NCI-H187 (cell line): Measurements from ENCODE around the gene OTOP1.
"Not testable (repeated sequence)": the region's sequence is repeated elsewhere in the genome, so short reads cannot be mapped to it uniquely, and the experiment has no call there.

Source experiments
- DNase-seq, 2 experiments: peaks; one replicate each; lab custom pipeline; 2025; lab: John Stamatoyannopoulos, UW

OTOP1 gene, protein sequence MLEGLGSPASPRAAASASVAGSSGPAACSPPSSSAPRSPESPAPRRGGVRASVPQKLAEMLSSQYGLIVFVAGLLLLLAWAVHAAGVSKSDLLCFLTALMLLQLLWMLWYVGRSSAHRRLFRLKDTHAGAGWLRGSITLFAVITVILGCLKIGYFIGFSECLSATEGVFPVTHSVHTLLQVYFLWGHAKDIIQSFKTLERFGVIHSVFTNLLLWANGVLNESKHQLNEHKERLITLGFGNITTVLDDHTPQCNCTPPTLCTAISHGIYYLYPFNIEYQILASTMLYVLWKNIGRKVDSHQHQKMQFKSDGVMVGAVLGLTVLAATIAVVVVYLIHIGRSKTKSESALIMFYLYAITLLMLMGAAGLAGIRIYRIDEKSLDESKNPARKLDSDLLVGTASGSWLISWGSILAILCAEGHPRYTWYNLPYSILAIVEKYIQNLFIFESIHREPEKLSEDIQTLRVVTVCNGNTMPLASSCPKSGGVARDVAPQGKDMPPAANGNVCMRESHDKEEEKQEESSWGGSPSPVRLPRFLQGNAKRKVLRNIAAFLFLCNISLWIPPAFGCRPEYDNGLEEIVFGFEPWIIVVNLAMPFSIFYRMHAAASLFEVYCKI

DNA sequence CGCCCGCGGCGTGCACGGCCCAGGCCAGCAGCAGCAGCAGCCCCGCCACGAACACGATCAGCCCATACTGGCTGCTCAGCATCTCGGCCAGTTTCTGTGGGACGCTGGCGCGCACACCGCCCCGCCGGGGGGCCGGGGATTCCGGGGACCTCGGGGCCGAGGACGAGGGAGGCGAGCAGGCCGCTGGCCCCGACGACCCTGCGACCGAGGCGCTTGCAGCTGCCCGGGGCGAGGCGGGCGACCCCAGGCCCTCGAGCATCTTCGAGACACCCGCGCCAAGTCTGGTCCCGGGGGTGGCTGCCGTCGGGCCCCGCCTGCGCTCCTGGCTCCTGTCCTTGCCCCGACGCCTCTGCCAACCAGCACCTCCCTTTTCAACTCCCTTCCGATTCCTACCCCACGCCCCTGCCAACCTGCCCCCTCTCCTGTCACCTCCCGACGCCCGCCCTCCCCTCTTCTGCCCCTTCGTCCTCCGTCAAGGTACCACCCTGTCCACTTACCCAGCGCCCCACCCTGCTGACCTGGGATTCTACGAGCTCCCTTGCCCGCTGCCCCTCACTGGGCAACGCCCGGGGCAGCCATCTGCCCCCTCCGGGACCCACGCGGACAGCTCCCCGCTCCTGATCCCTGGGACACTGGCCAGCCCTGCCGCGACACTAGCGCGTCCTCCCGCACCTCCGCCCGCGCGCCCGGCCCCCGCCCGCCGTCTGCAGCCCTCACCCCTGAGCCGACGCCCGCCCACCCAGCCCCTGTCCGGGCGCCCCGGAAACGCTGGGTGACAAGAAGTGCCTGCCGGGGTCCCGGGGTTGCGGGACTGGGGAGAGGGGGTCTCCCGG lies at the start of gene OTOP1:
Gene OTOP1 (minus strand): TSS at position 324 of the 833 bp plus-strand sequence. CDS start 65 bp downstream, at position 259.
- DNase-seq = no peak

DNA sequence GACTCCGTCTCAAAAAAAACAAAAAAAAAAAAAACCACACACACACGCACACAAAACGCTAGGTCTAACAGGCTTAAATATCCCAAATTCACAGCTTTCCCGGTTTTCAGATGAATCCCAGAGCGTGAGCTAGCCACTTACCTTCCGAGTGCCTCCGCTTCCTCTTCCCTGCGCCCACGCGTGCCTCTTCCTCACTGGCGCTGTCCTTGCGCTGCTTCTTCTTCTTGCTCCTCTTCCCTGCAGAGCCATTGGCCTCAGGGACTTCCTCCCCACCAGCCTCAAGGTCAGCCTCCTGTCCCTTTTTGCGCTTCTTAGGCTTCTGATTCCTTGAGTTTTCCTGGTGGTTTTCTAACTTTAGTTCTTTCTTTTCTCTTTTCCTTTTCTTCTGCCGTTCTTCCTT lies 47.5 kb upstream of the OTOP1 start:
- no peak for DNase-seq

DNA sequence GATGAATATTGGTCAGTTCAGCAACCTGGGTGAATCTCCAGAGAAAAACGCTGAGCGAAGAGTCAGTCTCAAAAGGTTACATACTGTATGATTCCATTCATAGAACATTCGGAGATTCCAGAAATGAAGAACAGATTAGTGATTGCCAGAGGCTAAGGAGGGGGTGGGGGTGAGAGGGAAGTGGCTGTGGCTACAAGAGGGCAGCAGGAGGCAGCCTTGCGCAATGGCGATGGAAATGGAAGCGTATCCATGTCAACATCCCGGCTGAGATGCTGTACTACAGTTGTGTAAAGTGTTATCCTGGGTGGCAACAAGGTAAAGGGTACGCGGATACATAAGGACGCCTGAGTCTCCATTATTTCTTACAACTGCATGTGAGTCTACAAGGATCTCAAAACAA lies 45.2 kb upstream of the OTOP1 start:
- no peak for DNase-seq

DNA sequence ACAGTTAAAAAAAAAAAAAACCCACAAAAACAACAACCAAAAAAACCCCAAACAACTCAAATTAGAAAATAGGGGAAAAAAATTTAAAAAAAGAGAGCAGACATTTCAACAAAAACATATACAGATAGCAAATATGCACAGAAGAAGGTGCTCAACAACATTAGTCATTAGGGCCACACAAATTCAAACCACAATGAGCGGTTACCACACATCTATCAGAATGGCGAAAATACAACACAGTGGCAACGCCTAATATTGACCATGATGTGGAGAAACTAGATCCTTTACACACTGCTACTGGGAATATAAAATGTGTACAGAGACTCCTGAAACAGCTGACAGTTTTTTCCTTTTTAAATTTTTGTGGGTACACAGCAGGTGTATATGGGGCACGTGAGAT lies 43.8 kb upstream of the OTOP1 start:
- DNase-seq = no peak

DNA sequence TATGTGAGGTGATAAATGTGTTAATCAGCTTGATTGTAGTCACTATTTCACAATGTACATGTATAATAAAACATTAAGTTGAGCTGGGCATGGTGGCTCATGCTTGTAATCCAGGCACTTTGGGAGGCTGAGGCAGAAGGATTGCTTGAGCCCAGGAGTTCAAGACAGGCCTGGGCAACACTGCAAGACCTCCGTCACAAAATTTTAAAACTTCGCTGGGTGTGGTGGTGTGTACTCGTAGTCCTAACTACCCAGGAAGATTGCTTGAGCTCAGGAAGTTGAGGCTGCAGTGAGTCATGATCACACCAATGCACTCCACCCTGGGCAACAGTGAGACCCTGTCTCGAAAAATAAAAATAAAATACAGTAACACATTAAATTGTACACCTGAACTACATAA lies 43.1 kb upstream of the OTOP1 start:
- DNase-seq = no peak

DNA sequence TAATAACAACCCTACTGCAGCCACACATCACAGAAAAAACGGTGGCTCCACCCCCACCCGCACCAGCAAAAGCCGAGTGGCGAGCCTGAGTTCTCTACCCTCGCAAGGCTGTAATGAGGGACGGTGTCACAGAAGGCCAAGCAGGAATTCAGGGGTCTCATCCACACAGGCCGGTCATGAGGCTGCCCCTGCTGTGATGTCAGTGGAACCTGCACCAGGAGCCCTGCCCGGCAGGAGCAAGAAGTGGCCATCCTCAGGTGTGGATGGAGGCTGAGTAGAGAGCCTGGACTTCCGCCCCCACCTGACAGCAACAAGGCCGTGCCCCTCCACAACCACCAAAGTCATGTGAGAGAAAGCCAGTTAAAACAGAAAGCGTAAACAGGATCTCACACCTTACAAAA lies 42.6 kb upstream of the OTOP1 start:
- no peak for DNase-seq

DNA sequence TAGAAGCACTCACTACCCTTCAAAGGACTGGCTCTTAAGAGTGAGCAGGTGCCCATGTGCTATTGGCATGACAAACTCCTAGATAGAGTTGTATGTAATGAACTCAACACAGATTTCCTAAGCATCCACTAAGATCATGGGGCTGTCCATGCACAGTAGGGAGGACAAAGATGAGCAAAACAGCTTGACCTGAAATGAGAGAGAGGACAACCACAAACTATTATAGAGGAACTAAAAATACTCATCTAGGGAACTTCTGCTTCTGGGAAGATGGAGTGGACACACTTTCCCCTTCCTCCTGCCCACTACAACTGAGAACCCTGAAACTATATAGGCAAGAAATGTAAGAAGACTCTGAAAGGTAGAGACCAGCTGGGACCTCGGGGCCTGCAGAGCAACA lies 42.0 kb upstream of the OTOP1 start:
- DNase-seq = no peak

DNA sequence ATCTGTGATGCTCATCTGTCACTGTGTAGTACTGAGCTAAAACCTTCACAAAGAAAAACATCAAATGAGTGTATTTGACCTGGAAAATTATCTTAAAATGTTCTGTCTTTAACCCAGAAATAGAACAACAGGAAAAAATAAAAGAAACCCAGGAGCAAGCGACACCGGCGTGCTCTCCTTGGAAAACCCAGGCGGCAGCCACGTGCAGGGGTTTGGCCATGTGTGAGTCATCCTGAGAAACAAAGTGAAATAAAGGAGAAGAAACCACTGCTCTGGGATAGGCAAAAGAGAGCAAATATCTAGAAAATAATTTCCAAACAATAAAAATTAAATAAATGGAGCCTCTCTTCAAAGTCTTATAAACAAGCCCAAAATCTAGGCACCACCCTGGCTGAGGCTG lies 41.3 kb upstream of the OTOP1 start:
- DNase-seq = no peak

DNA sequence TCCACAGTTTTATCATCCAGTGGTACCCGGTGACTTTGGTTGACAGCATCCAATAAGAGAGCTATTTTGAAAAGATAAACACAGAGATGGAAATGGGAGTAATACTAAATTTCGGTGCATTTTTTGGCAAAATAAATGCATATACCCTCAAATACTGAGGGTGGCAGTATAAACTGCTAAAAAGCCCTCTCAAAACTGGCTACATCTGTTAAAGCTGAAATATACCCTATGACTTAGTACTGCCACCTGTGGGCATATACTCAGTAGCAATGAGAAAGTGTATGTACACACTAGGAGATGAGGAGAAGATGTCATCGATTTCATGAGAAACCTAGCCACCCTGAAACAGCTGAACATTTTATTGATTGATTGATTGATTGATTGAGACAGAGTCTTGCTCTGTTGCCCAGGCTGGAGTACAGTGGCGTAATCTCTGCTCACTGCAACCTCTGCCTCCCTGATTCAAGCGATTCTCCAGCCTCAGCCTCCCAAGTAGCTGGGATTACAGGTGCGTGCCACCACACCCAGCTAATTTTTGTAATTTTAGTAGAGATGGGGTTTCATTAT lies 33.5 kb upstream of the OTOP1 start:
- DNase-seq = no peak

DNA sequence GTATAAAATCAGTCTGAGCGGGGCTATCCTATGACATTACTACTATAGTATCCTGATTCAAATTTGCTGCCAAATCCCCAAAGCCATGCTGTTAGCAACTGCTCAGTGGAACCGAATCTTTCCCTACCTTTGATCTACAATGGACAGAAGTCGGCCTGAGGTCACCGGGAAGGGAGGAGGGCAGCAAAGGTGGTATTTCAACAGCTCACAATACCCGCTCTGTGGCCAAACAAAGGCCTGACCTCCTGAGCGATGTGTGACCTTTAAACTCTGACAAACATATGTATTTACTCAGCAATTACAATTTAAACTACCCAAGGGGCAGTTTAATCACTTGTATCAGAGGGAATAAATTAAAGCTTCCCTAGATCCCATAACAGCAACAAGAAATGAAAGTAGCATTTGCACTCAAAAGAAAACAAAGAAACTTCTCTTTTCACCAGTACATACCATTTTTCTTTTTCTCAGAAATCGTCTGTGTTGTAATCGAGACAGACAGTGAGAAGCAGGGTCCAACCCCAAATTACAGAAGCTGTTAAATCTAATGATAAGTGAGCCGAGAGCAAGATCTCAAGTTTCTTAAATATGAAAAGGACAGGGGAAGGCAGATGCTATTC lies 32.9 kb upstream of the OTOP1 start:
- no peak for DNase-seq

DNA sequence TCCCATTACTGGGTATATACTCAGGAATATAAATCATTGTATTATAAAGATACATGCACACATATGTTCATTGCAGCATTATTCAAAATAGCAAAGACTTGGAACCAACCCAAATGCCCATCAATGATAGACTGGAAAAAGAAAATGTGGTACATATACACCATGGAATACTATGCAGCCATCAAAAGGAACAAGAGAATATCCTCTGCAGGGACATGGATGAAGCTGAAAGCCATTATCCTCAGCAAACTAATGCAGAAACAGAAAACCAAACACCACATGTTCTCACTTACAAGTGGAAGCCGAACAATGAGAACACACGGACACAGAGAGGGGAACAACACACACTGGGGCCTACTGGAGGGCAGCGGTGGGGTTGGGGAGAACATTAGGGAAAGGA lies 31.0 kb upstream of the OTOP1 start:
- not testable (repeated sequence) for DNase-seq

DNA sequence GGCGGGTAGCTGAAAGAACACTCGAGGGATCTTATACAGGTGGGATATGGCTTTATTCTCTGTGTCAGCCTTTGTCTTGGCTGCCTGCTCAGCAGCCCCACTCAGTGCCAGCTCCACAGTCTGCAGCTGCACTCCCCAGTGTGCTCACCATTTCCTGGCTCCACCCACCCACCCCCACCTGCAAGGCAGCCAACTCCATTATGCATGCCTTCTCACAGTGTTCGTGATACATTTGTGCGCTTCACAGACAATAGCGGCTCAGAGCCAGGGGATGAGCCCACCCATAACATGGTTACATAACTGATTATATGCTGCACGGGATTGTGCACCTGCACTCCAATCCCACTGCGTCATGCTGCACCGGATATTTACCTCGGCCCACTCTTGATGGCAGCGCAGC lies 30.1 kb upstream of the OTOP1 start:
- DNase-seq = no peak

DNA sequence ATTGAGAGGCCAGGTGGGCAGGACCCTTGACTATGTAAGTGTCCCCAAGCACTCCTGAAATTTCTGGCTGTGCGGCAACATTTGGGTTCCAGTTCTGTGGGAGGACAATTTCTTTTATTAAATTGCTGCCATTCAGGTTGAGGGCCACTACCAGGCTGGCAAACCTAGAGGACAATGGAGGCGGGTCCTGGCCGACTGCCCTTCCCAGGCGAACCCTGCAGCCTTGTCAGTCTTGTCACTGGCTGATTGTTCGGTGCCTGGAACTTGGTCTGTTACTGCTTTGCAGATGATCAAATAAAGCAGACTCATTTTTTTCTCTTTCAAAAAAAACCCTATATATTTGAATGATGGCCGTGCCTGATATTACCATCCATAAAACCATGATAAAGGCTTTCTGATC lies 27.9 kb upstream of the OTOP1 start:
- DNase-seq = no peak

DNA sequence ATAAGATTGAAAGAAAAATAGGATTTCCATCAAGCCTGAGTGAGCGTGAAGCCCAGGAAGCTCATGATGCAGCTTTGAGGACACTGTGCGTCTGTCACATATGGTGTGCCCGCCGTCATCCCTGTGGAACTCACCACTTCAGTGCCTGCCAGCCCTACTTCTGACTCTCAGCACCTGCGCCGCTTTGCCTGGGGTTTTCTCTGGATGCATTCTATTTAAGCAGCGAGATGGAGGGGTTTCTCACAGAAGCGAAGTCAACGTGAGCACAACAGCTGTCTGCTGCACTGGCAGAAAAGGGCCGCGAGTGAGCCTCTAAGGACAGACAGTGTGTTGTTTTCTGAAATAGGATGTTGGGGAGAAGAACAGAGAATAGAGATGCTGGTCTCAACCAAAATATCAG lies 27.5 kb upstream of the OTOP1 start:
- no peak for DNase-seq

DNA sequence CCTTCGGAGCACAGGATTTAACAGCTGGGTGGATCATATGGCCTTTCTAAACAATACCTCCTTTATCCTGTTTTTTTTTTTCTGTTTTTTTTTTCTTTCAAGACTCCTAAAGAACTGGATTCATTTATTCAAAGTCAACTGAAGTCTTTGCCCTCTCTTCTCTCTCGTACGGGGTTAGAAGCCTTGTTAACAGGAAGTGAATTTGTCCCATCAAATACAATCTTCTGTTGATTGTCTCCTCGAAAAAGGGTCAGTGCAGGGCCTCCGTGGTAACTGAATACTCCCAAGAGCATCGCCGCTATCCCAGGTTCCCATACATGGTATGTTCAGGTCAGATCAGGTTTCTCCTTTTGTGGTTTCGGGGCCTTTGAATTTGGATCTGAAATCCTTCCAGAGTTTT lies 23.1 kb upstream of the OTOP1 start:
- no peak for DNase-seq

DNA sequence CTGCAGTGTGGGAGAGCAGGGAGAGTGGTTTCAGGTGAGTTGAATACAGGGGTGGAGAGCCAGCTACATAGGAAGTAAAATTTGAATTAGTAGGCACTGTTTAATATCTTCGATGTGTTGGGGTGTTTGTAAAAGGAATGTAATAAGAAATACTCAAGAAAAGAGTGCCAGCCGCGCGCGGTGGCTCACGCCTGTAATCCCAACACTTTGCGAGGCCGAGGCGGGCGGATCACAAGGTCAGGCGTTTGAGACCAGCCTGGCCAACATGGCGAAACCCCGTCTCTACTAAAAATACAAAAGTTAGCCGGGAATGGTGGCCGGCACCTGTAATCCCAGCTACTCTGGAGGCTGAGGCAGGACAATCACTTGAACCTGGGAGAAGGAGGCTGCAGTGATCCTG lies 22.6 kb upstream of the OTOP1 start:
- not testable (repeated sequence) for DNase-seq

DNA sequence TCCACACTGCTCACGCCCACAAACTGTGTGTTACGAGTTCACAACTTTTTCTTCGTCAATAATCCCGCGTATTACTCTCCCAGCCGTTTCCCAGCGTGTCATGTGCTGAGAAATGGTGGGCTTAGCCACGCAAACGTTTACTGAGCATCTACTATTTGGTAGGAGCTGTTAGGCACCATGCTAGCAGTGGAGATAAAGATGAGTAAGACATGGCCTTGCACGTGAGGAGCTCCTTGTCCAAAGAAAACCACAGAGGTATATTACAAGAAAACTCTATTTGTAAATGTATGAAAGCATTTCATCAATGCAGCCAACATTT lies 22.1 kb upstream of the OTOP1 start:
- DNase-seq = no peak

DNA sequence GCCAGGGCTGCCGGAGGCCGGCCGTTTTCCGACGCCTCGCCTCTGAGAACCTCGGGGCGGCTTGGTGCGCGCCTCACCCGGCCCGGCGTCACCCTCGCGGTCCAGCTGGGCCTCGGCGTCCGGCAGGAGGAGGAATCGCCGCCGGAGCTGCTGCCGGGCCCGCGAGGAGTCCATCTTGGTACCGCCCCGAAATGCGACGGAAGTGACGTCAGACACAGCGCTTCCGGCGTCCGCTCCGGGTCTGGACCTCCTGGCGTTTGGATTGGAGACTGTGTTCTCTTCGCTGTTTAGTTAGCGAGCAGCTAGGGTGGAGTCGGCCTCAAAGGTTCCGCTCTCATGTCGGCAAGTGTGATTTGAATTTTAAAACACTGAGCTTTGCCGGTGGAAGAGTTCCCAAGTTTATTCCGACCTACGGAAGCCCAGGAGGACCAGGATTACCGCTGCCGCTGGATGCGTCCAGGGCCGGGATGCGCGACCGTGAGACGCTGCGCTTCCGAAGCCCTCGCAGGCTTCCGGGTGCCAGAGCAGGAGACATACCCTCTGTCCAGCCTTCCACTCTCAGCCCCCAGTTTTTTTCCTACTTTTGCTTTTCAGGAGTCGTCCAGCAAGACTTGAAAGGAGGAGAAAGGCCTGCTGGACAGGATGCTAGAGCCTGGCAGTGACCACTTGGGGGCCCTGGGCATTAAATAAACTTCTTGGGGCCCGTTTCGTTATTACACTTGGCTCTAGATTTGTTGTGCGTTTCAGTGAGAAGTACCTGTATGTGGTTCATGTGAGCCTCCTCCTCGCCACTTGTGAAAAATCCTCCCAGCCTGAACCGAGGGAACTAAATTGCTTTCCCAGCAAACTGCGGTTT lies 21.5 kb upstream of the OTOP1 start, which contains the start of gene TMEM128:
Gene TMEM128 (minus strand): TSS at position 195 of the 856 bp plus-strand sequence. CDS start 21 bp downstream, at position 174.
- DNase-seq = peak; percentile 78 to 94

DNA sequence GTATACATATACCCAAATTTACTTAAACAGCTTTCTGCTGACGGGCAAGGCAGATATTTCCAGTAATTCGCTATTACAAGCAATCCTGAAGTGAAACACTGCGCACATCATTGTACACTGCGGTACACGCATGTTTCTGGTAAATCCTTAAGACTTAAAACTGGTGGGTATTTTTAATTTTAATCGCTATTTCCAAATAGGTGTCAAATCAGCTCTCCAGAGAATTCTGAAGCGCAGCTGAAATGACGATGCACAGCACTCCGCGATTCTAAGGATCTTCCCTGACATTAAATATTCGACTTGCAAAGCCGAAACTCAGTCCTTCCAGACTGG lies 20.9 kb upstream of the OTOP1 start:
- DNase-seq = no peak

DNA sequence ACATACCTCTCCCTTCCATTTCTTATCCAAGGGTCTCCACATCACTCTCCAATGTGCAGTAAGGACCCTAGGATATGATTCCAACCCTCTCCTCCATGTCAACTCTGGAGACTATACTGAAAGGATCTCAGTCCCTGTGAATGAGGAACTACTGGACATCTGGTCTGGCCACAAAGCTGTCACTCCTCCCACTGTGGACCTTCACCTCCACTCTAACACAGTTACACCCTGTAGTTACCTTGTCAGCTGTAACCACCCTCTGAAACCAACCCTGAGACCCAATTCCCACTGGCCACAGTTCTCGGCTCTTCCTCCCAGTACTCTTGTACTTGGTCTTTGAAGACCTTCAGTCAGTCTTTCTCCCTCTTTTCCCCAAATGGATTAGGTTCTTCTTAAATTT lies 18.4 kb upstream of the OTOP1 start:
- no peak for DNase-seq

DNA sequence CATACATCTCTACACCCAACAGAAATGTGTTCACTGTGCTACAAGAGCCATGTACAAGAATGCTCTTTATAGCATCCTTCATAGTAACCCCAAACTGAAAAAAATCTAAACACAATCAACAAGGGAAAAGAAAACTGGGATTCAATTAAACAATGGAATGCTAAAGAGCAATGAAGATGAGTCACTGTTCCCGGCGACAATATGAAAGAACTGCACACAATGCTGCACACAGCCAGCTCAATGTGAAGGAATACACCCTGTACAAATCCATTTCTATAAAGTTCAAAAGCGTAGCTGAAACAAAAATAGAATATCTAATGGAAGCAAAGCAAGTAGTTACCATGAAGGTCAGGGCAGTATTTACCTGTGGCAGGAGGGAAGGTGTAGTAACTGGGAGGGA lies 12.8 kb upstream of the OTOP1 start:
- DNase-seq = not testable (repeated sequence)
